ENCODE measurements around the gene GAP43.

Gene GAP43

DNA sequence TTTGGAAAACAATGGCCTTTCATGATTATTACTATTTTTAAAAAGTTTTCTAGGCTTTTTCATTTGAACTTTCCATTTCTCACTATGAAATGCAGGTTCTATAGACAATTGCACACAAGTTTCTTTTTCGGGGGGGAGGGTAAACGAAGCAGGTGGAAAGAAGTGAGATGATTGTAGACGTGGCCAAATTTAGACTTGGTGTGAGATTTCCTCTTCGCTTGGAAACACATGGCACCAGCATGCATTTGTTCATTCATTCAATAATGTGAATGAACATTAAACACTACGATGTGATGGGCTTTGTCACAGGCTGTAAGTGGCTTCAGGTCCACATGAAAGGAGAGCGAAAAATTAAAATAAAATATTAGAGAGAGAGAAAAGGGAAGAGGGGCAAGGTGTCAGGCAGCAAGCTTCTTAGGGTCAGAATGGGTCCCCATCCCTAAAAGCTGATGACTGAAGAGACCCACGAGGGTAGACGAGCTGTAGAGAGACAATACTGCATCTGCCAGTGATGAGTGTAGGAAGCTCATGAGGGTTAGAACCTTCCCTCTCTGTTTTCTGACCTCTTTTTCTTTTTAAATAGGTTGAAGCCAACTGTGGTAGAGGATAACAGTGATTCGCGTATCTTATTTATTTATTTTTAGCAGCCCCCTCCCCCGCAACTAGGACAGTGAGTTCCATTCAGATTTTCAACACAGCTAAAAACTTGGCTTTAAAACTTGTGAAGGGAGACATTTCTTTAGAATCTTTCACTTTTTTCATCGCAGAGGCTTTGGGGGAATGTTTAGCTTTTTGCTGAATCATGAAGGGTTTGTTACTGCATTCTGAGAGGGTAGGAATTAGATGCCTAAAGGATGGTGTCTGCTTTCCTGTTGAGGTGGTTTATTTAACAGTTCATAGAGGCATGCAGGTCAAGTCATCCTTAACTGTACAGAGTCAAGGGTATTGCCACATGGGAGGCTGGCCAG is 36.2 kb downstream of the GAP43 start:
- H3K36me3 ChIP-seq (ENCODE audit: control insufficient read depth, insufficient read depth, low read length): no peaks in the 10 kb centered on the region
- DNase-seq: no peak
- H3K4me3 ChIP-seq (ENCODE audit: insufficient read depth, low read depth, low read length, poor library complexity, severe bottlenecking): peak overlapping the region; percentile 78
- H3K9me3 ChIP-seq (ENCODE audit: control insufficient read depth, low read length): no peaks in the 10 kb centered on the region
- no peaks in the 10 kb centered on the region for H3K27me3 ChIP-seq (replicated peaks; ENCODE audit: control insufficient read depth, insufficient read depth, low read length, poor library complexity, severe bottlenecking)
- H3K27ac ChIP-seq (ENCODE audit: insufficient read depth, low read length, poor library complexity, severe bottlenecking): no peak overlapping the region
- peaks cover 6% of the 10 kb centered on the region for H3K4me1 ChIP-seq (ENCODE audit: control insufficient read depth, insufficient read depth, low read length, poor library complexity, severe bottlenecking)

DNA sequence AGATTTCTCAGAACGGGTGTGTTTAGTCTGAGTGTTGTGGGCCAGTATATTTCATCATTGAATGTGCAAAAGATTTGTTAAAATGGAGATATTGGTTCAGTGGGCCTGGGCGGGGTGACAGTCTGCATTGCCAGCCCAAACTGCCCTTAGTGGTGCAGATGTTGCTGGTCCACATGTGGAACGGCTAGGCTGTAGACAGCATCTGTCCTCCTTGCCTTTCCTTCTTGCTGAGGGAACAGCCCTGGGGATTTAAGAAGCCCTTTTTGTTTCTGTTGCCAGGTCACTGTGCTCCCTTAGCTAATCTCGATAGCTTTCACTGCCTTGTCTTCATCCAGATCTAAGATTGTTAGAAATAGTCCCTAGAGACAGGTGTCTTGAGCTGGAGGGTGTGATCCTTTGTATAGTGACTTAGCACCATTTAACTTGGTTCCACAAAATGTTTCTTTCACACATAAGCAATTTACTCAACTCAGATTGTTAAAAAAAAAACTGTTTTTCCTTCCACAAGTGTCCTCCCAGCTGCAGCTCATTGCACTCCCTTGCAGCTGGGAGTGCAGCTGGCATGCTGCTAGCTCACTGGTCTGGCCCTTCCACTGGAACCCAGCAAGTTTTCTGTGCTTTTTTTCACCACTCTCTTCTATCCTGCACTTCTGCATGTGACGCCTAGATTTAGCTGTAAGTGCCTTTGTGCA is 37.5 kb downstream of the GAP43 start:
- no peaks in the 10 kb centered on the region for H3K36me3 ChIP-seq (ENCODE audit: control insufficient read depth, insufficient read depth, low read length)
- H3K27me3 ChIP-seq (replicated peaks; ENCODE audit: control insufficient read depth, insufficient read depth, low read length, poor library complexity, severe bottlenecking): no peaks in the 10 kb centered on the region
- peaks cover 6% of the 10 kb centered on the region for H3K4me1 ChIP-seq (ENCODE audit: control insufficient read depth, insufficient read depth, low read length, poor library complexity, severe bottlenecking)
- H3K27ac ChIP-seq (ENCODE audit: insufficient read depth, low read length, poor library complexity, severe bottlenecking): no peak overlapping the region
- no peaks in the 10 kb centered on the region for H3K9me3 ChIP-seq (ENCODE audit: control insufficient read depth, low read length)
- no peak overlapping the region for H3K4me3 ChIP-seq (ENCODE audit: insufficient read depth, low read depth, low read length, poor library complexity, severe bottlenecking)
- no peak for DNase-seq

DNA sequence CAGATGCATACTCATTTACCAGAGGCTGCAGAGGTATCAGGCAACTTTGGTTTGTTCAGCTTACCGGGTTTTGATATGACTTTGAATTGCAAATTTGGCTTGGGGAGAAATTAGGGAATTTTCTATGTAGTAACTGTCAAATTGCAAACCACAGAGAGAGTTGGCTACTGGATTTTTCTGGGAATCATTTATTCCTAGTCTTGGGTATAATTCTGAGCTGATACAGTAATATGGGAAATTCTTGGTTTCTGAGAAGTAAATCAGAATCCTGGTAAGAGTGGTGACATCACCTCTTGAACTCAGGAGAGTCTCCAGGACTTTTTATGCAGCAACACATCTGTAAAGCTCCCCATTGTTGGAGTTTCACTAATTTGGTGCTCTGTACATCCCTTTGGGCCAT is 39.0 kb downstream of the GAP43 start:
- Histone ChIP-seq H3K9me3 (ENCODE audit: control insufficient read depth, low read length) (no peaks in the 10 kb centered on the region), H3K27me3 (replicated peaks; ENCODE audit: control insufficient read depth, insufficient read depth, low read length, poor library complexity, severe bottlenecking) (no peaks in the 10 kb centered on the region), H3K36me3 (ENCODE audit: control insufficient read depth, insufficient read depth, low read length) (no peaks in the 10 kb centered on the region), H3K4me1 (ENCODE audit: control insufficient read depth, insufficient read depth, low read length, poor library complexity, severe bottlenecking) (peaks cover 6% of the 10 kb centered on the region), H3K27ac (ENCODE audit: insufficient read depth, low read length, poor library complexity, severe bottlenecking) (no peak overlapping the region), H3K4me3 (ENCODE audit: insufficient read depth, low read depth, low read length, poor library complexity, severe bottlenecking) (no peak overlapping the region)
- no peak for DNase-seq

DNA sequence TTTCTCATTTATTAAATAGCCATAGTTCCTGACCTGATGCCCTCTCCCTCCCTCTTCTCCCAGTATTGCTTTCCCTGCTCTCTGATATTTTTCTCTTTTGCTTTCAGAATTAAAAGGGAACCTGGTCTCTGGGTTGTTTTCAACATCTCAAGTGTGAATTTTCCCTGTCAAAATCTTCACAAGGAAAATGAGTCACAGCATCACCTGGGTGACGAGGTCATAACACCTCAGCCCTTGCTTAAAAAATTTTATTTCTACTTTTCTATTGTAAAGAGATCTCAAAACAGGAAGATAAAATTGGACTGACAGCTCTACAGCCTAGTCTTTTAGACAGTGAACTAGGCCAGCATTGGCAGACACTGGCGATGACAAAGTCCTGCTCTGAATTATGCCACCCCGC is 40.1 kb downstream of the GAP43 start:
- no peaks in the 10 kb centered on the region for H3K4me1 ChIP-seq (ENCODE audit: control insufficient read depth, insufficient read depth, low read length, poor library complexity, severe bottlenecking)
- no peak overlapping the region for H3K27ac ChIP-seq (ENCODE audit: insufficient read depth, low read length, poor library complexity, severe bottlenecking)
- H3K4me3 ChIP-seq (ENCODE audit: insufficient read depth, low read depth, low read length, poor library complexity, severe bottlenecking): no peak overlapping the region
- H3K9me3 ChIP-seq (ENCODE audit: control insufficient read depth, low read length): no peaks in the 10 kb centered on the region
- no peaks in the 10 kb centered on the region for H3K36me3 ChIP-seq (ENCODE audit: control insufficient read depth, insufficient read depth, low read length)
- no peak for DNase-seq
- H3K27me3 ChIP-seq (replicated peaks; ENCODE audit: control insufficient read depth, insufficient read depth, low read length, poor library complexity, severe bottlenecking): no peaks in the 10 kb centered on the region

DNA sequence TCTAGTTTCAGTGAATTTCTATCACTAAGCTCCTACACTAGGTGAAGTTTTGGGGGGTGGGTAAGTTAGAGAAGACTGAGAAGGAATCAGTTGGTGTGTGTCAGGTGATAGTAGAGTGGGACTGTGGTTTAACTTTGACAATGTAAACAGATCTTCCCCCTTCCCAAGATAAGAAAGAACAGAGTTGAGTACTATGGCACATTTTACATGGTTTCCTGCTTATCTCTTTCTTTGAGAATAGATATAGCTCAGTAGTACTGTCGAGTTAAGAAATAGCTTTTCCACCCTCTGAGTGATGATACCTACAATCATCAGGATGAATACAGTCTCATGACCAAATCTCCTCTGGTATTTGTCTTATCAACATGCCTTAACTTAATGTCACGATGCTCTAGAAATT is 42.8 kb downstream of the GAP43 start:
- DNase-seq: no peak

DNA sequence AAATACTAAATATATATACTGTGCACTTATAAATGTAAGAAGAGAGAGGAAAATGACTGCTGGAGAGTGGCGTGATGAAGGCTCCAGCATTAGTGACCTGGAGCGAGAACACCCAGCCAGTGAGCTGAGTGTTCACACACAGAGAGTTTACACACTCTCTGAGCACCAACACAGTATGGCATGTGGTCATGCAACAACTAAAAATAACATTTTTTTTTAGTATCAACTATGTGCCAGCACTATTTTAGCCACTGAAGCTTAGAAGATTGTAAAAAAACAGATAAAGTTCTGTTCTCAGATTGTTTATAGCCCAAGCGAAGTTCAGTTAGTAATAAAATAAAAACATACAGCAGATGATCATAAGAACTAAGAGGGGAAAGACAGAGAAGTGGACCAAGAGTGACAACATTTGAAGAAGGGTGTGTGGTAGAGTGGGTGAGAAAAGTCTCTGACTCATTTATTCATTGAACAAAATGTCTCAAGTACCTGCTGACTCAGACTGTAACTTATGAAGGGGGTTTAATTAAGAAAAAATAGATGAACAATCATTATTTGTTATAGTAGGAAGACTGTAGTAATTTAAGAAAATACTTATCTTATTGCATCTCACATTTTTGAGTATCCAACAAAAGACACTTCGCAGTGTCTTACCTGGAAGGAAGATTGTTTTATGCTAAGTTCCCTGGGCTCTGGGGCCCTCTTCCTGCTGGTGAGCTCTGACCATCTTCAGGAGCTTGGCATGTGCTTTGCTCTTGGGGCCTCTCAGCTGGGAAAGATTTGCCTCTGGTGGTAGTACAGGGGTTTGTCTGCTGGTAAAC is 43.8 kb downstream of the GAP43 start:
- DNase-seq: no peak
- Histone ChIP-seq H3K27ac (ENCODE audit: insufficient read depth, low read length, poor library complexity, severe bottlenecking) (no peak overlapping the region), H3K4me3 (ENCODE audit: insufficient read depth, low read depth, low read length, poor library complexity, severe bottlenecking) (no peak overlapping the region), H3K36me3 (ENCODE audit: control insufficient read depth, insufficient read depth, low read length) (no peaks in the 10 kb centered on the region), H3K4me1 (ENCODE audit: control insufficient read depth, insufficient read depth, low read length, poor library complexity, severe bottlenecking) (no peaks in the 10 kb centered on the region), H3K9me3 (ENCODE audit: control insufficient read depth, low read length) (no peaks in the 10 kb centered on the region), H3K27me3 (replicated peaks; ENCODE audit: control insufficient read depth, insufficient read depth, low read length, poor library complexity, severe bottlenecking) (no peaks in the 10 kb centered on the region)

More for the DNA sequence above, 42.8 kb downstream of the GAP43 start:
- no peaks in the 10 kb centered on the region for H3K9me3 ChIP-seq (ENCODE audit: control insufficient read depth, low read length)
- no peaks in the 10 kb centered on the region for H3K4me1 ChIP-seq (ENCODE audit: control insufficient read depth, insufficient read depth, low read length, poor library complexity, severe bottlenecking)
- no peak overlapping the region for H3K4me3 ChIP-seq (ENCODE audit: insufficient read depth, low read depth, low read length, poor library complexity, severe bottlenecking)
- no peak overlapping the region for H3K27ac ChIP-seq (ENCODE audit: insufficient read depth, low read length, poor library complexity, severe bottlenecking)
- no peaks in the 10 kb centered on the region for H3K36me3 ChIP-seq (ENCODE audit: control insufficient read depth, insufficient read depth, low read length)
- H3K27me3 ChIP-seq (replicated peaks; ENCODE audit: control insufficient read depth, insufficient read depth, low read length, poor library complexity, severe bottlenecking): no peaks in the 10 kb centered on the region

DNA sequence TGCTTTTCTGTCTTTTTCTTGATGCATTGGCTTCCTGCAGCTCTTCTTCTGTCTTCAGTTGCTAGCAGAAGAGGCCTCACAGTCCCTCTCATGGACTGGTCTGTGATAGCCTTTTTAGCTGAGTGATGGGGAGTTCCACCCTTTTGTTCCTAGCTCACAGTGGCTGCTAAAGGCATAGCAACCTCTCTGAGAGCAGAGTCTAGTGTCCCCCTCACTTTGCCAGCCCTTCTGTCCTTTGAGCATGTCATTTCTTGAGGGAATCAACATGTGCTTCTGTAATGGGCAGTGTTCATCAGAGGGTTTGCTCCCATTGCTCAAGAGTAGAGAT is 44.4 kb downstream of the GAP43 start:
- Histone ChIP-seq H3K27ac (ENCODE audit: insufficient read depth, low read length, poor library complexity, severe bottlenecking) (no peak overlapping the region), H3K27me3 (replicated peaks; ENCODE audit: control insufficient read depth, insufficient read depth, low read length, poor library complexity, severe bottlenecking) (no peaks in the 10 kb centered on the region), H3K4me3 (ENCODE audit: insufficient read depth, low read depth, low read length, poor library complexity, severe bottlenecking) (no peak overlapping the region), H3K36me3 (ENCODE audit: control insufficient read depth, insufficient read depth, low read length) (no peaks in the 10 kb centered on the region), H3K4me1 (ENCODE audit: control insufficient read depth, insufficient read depth, low read length, poor library complexity, severe bottlenecking) (no peaks in the 10 kb centered on the region), H3K9me3 (ENCODE audit: control insufficient read depth, low read length) (no peaks in the 10 kb centered on the region)
- no peak for DNase-seq

DNA sequence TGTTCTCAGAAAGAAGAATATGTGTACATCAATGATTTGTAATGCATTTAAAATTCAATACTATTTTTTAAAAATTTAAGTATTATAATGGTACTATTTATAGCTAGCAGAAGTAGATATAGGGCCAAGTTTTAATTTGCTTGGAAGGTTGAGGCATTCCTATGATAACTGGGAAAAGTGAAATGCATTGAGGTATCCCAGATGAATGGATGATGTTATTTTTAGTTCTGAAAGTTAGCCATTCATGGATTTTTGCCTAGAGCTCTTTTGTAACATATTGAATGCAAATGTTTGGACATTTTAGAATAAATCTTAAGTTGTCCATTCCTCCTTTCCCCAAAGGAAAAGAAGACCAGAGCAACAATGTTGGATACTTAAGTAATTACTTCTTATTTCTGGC is 47.6 kb downstream of the GAP43 start:
- Histone ChIP-seq H3K9me3 (ENCODE audit: control insufficient read depth, low read length) (no peaks in the 10 kb centered on the region), H3K27ac (ENCODE audit: insufficient read depth, low read length, poor library complexity, severe bottlenecking) (no peak overlapping the region), H3K27me3 (replicated peaks; ENCODE audit: control insufficient read depth, insufficient read depth, low read length, poor library complexity, severe bottlenecking) (no peaks in the 10 kb centered on the region), H3K4me3 (ENCODE audit: insufficient read depth, low read depth, low read length, poor library complexity, severe bottlenecking) (no peak overlapping the region), H3K36me3 (ENCODE audit: control insufficient read depth, insufficient read depth, low read length) (no peaks in the 10 kb centered on the region), H3K4me1 (ENCODE audit: control insufficient read depth, insufficient read depth, low read length, poor library complexity, severe bottlenecking) (no peaks in the 10 kb centered on the region)
- no peak for DNase-seq

DNA sequence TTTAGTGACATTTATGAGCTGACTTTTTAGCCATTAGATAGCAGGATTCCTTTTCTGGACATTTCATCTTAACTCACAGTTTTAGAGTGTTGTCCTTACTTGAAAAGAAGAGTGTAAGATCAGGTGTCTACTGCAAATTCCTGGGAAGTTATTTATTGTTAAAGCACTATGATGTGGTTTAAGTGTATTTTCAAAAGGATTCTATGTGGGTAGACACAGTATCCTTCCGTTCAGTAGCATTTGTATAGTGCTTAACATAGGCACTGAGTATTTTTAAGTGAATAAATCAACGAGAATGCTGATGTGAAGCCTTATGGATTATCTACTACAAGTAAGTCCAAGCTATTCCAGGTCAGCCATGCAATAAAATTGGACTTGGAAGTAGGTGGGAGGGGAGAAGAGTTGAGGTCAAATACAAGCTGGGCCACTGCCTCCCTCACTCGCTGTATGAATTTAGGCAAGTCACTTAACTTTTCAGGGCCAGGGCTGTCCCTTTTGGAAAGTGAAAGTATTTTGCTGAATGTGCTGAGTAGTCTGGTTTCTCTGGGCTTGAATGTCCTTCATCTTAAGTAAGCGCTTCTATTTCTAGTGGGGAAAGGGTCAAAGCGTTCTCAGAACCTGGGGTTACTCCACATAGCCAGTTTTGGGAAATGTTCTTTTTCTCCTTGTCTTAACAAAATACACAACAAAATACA is 48.6 kb downstream of the GAP43 start:
- H3K4me3 ChIP-seq (ENCODE audit: insufficient read depth, low read depth, low read length, poor library complexity, severe bottlenecking): no peak overlapping the region
- H3K9me3 ChIP-seq (ENCODE audit: control insufficient read depth, low read length): no peaks in the 10 kb centered on the region
- no peak overlapping the region for H3K27ac ChIP-seq (ENCODE audit: insufficient read depth, low read length, poor library complexity, severe bottlenecking)
- H3K36me3 ChIP-seq (ENCODE audit: control insufficient read depth, insufficient read depth, low read length): no peaks in the 10 kb centered on the region
- DNase-seq: no peak
- H3K4me1 ChIP-seq (ENCODE audit: control insufficient read depth, insufficient read depth, low read length, poor library complexity, severe bottlenecking): no peaks in the 10 kb centered on the region
- no peaks in the 10 kb centered on the region for H3K27me3 ChIP-seq (replicated peaks; ENCODE audit: control insufficient read depth, insufficient read depth, low read length, poor library complexity, severe bottlenecking)

Measured in effector memory CD4-positive, alpha-beta T cell (primary cell).